Measurements from ENCODE around the gene LRG1. TPM values are rescaled to one million over a fixed set of nuclear protein-coding genes. Genes with fewer than 3 reads are reported as not detected.

Gene LRG1
- total and polyA plus RNA-seq, 2 experiments from 2014 or later = 0.66 to 0.68 TPM

- Histone ChIP-seq H3K4me1 (ENCODE audit: low read depth) (no peaks in the 10 kb centered on the region), H3K27me3 (no peaks in the 10 kb centered on the region), H3K4me3 (no peak overlapping the region), H3K36me3 (peaks cover 3% of the 10 kb centered on the region), H3K27ac (peak overlapping the region; percentile 39), H3K9me3 (ENCODE audit: low read depth) (no peaks in the 10 kb centered on the region)
- no peak for TF ChIP-seq CTCF (IDR thresholded peaks at IDR 0.05; ENCODE audit: low read depth, low read length)
- peak in 1 of 2 donors; percentile 55 for DNase-seq (ENCODE audit: low read depth in 1 of 2, low spot score in 1 of 2)
Observed at GRCh38 chr19:4577020-4577782, 37.4 kb upstream of the LRG1 start.

- Histone ChIP-seq H3K9me3 (ENCODE audit: low read depth) (no peaks in the 10 kb centered on the region), H3K27ac (no peak overlapping the region), H3K27me3 (no peaks in the 10 kb centered on the region), H3K4me3 (no peak overlapping the region), H3K4me1 (ENCODE audit: low read depth) (no peaks in the 10 kb centered on the region), H3K36me3 (peaks cover 3% of the 10 kb centered on the region)
- DNase-seq (ENCODE audit: low read depth in 1 of 2, low spot score in 1 of 2) = peak; percentile 54 to 81
- peak; percentile 78 for TF ChIP-seq CTCF (IDR thresholded peaks at IDR 0.05; ENCODE audit: low read depth, low read length)
Observed at GRCh38 chr19:4576016-4576933, 36.4 kb upstream of the LRG1 start.

- H3K4me1 ChIP-seq (ENCODE audit: low read depth) = no peaks in the 10 kb centered on the region
- no peak for TF ChIP-seq CTCF (IDR thresholded peaks at IDR 0.05; ENCODE audit: low read depth, low read length)
- peak; percentile 49 to 99 for DNase-seq (ENCODE audit: low read depth in 1 of 2, low spot score in 1 of 2)
- H3K4me3 ChIP-seq = no peak overlapping the region
- peak overlapping the region; percentile 67 for H3K27ac ChIP-seq
- H3K36me3 ChIP-seq = peaks cover 3% of the 10 kb centered on the region
- H3K27me3 ChIP-seq = no peaks in the 10 kb centered on the region
- H3K9me3 ChIP-seq (ENCODE audit: low read depth) = no peaks in the 10 kb centered on the region
Observed at GRCh38 chr19:4575267-4576015, 35.6 kb upstream of the LRG1 start.

GRCh38 chr19:4573682-4574081 is 33.8 kb upstream of the LRG1 start:
- Histone ChIP-seq H3K4me3 (no peak overlapping the region), H3K27ac (no peak overlapping the region), H3K36me3 (peaks cover 3% of the 10 kb centered on the region), H3K9me3 (ENCODE audit: low read depth) (no peaks in the 10 kb centered on the region), H3K4me1 (ENCODE audit: low read depth) (no peaks in the 10 kb centered on the region), H3K27me3 (no peaks in the 10 kb centered on the region)
- TF ChIP-seq CTCF (IDR thresholded peaks at IDR 0.05; ENCODE audit: low read depth, low read length) = no peak
- DNase-seq (ENCODE audit: low read depth in 1 of 2, low spot score in 1 of 2) = no peak

GRCh38 chr19:4571305-4571917 is 31.6 kb upstream of the LRG1 start:
- H3K27ac ChIP-seq = no peak overlapping the region
- H3K9me3 ChIP-seq (ENCODE audit: low read depth) = no peaks in the 10 kb centered on the region
- peak in 1 of 2 donors; percentile 50 for DNase-seq (ENCODE audit: low read depth in 1 of 2, low spot score in 1 of 2)
- H3K36me3 ChIP-seq = peaks cover 3% of the 10 kb centered on the region
- H3K27me3 ChIP-seq = no peaks in the 10 kb centered on the region
- no peak for TF ChIP-seq CTCF (IDR thresholded peaks at IDR 0.05; ENCODE audit: low read depth, low read length)
- no peak overlapping the region for H3K4me3 ChIP-seq
- H3K4me1 ChIP-seq (ENCODE audit: low read depth) = no peaks in the 10 kb centered on the region
